CD4-positive, alpha-beta T cell treated with Interleukin-2 at 100 ng/mL for 4 hours (primary cell): ENCODE results near the gene SP3.

Source experiments
- DNase-seq: peaks from one replicate; pipeline ENCODE4 v3.0.0-alpha.2; 2020; ENCODE audit warnings: low spot score

Gene SP3

GRCh38 chr2:173965372-173966025, at the start of gene SP3:
Gene SP3, minus strand, starts transcription at chr2:173965373. Its CDS starts 202 bp downstream, at chr2:173965171.
- peak; percentile 97 for DNase-seq

GRCh38 chr2:174014699-174015070, 49.5 kb upstream of the SP3 start:
- DNase-seq, result no peak

DNA sequence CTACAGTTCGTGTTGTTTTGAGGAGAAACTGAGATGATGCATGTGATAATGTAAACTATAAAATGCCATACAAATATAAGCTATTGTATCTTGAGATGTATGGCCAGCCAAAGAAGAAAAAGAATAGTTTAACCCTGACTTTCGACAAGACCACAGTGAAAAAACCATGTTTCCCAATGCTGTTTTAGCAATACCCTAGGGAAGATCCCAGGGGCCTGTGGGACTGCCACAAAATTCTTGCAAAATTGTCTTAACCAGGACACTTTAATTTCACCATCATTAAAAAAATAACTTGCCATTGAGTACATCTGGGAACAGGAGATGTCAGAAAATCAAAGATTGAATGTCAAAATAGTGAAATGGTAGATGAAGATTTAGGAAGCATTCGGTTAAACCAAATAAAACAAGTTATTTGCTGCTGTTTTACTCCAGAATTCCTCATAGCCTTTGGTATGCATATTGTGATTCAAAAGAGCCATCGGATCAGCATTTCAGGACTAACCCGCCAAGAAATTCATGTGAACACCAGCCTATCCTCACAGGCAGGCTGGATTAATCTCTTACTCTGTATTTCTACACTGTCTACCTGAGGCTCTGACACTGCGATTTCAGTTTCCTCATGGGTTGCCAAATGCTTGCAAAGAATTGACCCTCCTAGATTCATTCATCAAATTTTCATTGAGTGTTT, 49.0 kb upstream of the SP3 start:
- DNase-seq, result no peak

- no peak for DNase-seq
These were observed 48.2 kb upstream of the SP3 start for GRCh38 chr2:174013315-174013751.

GRCh38 chr2:174012347-174013314, 47.5 kb upstream of the SP3 start:
- DNase-seq, result peak; percentile 30

DNA sequence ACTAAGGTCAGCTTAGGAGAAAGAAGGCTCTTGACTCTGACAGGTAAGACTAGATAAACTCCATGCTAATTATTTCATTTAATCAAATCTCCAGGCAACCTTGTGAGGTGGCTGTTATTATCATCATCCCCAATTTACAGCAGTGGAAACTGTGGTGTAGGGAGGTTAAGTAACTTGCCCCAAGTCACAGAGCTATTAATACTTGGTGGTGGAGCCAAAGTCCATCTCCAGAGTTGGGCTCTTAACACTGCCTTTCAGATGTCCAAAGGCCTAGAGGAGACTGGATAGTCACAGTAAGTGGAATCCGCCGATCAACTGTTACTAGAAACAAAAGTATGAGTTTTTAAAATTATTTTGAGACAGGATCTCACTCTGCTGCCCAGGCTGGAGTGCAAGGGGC, 46.6 kb upstream of the SP3 start:
- DNase-seq, result no peak

DNA sequence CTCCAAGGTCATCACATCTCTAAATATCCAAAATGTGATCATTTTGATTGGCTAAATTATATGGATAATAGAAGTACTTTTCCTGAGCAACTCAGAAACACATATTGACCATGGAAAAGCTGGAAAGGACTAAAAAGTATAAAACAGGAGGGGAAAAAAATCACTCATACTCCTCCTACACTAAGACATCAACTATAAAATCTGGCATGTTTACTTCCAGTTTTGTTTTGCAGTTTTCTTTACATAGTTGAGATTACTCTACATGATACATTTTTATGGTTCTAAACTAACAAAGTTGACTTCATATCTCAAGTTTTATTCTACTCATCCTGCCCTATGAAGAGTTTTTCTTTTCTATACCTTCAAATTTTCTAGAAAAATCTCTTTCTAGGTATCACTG, 46.0 kb upstream of the SP3 start:
- DNase-seq, result no peak

DNA sequence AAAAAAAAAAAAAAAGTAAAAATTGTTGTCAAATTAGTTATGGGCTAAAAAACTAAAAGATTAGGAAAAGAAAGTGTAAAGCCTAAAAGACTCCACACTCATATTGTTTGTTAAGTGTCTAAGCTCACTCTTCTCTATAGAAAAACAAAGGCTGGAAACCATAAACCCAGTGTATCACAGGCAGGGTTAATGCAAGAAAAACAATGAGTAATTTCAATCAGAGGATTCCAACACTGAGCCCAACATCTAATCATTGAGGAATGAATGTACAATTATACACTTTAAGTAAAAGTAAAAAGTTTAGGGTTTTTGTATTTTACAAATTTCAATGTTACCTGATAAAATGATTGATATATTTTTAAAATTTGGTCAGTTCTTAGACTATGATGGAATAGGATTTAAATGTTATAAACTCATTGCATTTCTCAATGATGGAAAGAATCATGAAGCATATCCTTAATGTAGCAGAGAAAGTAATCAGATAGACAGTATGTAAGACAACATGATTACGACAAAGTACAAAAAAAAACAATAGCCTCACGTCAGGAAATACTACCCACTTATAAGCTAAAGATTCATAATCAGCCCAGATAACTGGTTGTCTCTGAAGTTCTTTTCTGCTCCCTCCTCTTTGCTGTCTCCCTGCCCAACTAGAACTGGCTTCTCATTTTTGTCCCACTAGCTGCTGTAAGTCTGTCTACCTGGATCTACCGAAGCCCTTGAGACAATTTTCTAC, 44.5 kb upstream of the SP3 start:
- DNase-seq, result no peak

- DNase-seq, result no peak
These were observed 43.5 kb upstream of the SP3 start for GRCh38 chr2:174008720-174009119.

DNA sequence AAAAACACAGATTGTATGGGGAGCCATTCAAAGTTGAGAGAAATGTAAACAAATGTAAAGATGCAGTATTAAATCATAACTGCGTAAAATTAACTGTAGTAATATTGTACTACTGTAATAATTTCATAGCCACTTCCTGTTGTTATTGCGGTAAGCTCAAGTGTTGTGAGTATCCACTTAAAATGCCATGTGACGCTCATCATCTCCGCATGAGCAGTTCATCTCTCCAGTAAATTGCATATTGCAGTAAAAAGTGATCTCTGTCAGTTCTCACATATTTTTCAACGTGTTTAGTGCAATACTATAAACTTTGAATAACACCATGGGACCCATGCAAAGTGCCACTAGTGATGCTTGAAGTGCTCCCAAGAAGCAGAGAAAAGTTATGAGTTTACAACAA, 41.8 kb upstream of the SP3 start:
- DNase-seq, result no peak

GRCh38 chr2:174005801-174006419, 40.7 kb upstream of the SP3 start:
- DNase-seq, result no peak

GRCh38 chr2:174004905-174005605, 39.9 kb upstream of the SP3 start:
- no peak for DNase-seq

- no peak for DNase-seq
These were observed 38.8 kb upstream of the SP3 start for GRCh38 chr2:174003720-174004695.

DNA sequence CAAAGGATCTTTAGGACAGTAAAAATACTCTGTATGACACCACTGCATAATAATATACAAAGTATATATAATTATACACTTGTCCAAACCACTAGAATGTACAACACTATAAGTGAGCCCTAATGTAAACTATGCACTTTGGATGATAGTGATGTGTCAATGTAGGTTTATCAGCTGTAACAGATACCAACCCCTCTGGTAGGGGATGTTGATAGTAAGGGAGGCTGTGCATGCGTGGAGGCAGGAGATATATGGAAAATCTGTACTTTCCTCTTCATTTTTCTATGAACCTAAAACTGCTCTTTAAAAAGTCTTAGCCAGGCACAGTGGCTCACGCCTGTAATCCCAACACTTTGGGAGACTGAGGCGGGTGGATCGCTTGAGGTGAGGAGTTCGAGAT, 37.5 kb upstream of the SP3 start:
- no peak for DNase-seq

- DNase-seq, result no peak
These were observed 35.9 kb upstream of the SP3 start for GRCh38 chr2:174001107-174001506.

GRCh38 chr2:173999724-174000123, 34.6 kb upstream of the SP3 start:
- DNase-seq, result no peak

DNA sequence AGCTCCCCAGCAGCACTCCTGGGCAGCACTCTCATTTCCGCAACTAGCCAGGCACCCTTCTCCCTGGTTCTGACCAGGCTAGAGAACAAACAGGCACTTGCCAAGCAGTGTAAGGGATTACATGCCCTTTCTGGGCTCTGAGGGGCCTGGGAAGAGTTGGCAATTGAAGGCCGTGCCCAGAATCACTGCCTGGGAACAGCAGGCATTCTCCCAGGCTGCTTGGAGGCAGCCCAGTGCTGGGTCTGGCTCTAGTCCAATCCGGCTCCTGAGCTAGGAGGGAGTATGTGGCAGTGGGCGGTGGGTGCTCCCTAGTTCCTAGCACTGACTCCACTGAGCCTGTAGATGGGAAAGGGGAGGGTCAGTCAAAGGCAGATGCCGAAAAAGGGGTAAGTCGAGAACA, 34.1 kb upstream of the SP3 start:
- no peak for DNase-seq

DNA sequence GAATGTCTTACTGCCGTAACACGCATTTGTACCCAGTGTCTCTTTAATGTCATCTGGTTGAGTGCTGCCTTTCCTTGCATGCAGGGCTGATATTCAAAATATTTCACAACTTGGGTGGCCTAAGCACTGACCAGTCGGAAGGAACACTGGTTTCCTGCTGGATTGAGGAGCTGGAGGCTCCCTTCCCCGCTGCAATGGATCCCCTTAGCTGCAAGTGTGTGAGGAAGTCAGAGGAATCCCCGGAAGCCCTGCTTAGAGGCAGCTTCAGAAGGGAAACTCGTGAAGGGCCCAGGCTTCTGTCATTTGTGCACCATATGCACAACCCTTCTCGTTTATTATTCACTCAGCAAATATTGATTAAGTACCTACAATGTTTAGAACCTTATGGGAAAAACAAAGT, 33.2 kb upstream of the SP3 start:
- no peak for DNase-seq

- DNase-seq, result no peak
These were observed 32.6 kb upstream of the SP3 start for GRCh38 chr2:173997753-173998152.

GRCh38 chr2:173997269-173997668, 32.1 kb upstream of the SP3 start:
- no peak for DNase-seq
